ENCODE measurements around the gene SOWAHA.

The SOWAHA gene

DNA sequence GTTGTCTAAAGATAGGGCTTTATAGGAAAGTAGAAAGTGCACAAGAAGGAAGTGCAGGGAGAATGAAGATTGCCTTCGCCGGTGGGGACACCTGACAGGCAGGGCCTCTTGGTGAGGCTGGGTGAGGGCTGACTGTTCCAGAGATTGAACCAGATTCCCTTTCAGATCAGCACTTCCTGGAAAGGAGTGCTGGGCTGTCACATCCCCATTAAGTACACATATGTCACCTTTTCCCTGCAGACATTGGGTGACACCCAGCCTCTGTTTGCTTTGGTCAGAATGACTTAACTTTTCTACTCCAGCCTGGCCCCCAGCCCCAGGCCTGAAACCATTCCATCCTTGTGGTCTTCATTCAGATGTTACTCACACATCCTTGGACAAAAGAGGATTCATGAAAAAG, 24.8 kb downstream of the SOWAHA start:
- no peak overlapping the region for H3K4me3 ChIP-seq (ENCODE audit: low read depth, low read length)
- DNase-seq (ENCODE audit: low read depth), result no peak
- in situ Hi-C loops (cut with HindIII; ENCODE audit: low sequenced_read_pairs), result no loop called here
- TF ChIP-seq, protein P1, sequence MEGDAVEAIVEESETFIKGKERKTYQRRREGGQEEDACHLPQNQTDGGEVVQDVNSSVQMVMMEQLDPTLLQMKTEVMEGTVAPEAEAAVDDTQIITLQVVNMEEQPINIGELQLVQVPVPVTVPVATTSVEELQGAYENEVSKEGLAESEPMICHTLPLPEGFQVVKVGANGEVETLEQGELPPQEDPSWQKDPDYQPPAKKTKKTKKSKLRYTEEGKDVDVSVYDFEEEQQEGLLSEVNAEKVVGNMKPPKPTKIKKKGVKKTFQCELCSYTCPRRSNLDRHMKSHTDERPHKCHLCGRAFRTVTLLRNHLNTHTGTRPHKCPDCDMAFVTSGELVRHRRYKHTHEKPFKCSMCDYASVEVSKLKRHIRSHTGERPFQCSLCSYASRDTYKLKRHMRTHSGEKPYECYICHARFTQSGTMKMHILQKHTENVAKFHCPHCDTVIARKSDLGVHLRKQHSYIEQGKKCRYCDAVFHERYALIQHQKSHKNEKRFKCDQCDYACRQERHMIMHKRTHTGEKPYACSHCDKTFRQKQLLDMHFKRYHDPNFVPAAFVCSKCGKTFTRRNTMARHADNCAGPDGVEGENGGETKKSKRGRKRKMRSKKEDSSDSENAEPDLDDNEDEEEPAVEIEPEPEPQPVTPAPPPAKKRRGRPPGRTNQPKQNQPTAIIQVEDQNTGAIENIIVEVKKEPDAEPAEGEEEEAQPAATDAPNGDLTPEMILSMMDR (IDR thresholded peaks at IDR 0.05; ENCODE audit: low read depth, low read length, missing control alignments), result no peak

DNA sequence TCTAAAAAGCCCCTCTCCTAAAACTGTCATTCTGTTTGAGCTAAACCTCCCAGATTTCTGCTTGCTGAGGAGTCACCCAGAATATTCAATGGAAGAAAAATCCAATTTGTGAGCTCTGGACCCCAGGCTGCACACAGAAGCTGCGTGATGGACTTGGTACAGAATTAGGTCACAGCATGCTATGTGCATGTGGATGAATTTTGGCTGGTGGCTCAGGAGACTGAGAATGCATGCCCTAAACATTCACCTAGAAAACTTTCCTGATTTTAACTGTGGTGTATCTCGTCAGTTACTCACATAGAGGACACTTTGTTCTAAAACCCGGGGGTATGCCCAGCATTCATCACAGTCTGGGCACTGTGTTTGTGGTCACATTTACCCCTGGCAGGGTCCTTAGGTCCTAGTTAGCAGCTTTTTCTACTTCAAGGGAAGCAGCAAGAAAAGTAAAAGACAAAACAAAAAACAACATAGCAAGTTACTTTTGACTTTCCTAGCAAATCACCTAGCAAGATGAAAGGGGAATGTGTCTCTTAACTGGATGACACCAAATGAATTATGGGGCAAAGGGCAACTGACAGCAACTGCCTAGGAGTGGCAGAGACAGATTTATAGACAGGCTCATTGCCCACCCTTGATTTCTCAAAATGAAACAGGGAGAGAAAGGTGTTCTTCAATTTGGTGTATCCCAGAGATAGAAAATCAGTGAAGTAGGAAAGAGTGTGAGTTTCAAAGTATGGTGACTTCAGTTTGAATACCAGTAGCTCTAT, 25.6 kb downstream of the SOWAHA start:
- H3K4me3 ChIP-seq (ENCODE audit: low read depth, low read length), result no peak overlapping the region
- TF ChIP-seq, protein P1 (IDR thresholded peaks at IDR 0.05; ENCODE audit: low read depth, low read length, missing control alignments), result no peak
- no peak for DNase-seq (ENCODE audit: low read depth)
- in situ Hi-C loops (cut with HindIII; ENCODE audit: low sequenced_read_pairs), result no loop called here

DNA sequence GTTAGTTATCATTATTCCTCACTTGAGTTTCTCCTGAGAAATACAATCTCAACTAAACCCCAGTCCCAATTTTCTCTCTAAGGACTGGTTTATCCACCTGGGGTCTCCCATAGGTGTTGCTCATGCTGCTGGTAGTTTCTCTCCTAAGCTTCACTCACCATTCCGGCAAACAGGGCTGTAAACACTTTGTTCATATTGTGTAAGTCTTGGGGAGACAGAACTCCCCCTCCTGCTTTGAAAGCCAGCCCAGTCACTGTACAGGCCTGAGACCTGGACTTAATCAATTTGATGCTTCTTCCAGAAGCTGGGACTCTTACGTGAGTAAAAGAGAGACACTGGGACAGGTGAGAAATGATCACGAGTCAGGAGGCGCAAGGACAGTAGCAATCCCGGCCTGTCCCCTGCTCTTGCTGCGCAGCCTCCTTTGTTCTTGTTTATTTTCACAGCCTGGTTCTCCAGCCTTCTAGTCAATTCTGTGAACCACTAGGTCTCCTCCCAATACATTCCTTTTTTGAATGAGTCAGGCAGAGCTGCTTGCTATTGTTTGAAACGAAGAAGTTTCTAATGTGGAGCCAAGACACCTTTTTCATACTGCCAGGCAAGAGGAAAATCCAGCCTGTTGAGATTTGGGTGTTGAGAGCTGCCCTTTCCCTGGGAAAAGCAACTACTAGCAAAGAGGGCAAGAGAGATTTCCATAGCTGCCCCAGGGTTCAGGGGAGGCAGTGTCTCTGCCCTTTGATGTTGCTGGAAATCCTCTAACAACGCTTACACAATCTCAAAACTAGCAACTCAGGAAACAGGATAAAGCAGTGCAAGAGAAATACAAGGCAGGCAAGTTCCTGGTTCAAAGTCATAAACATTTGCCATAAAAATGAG, 26.6 kb downstream of the SOWAHA start:
- DNase-seq (ENCODE audit: low read depth), result peak; percentile 36
- no peak overlapping the region for H3K4me3 ChIP-seq (ENCODE audit: low read depth, low read length)
- TF ChIP-seq, protein P1 (IDR thresholded peaks at IDR 0.05; ENCODE audit: low read depth, low read length, missing control alignments), result no peak
- in situ Hi-C loops (cut with HindIII; ENCODE audit: low sequenced_read_pairs), result no loop called here

DNA sequence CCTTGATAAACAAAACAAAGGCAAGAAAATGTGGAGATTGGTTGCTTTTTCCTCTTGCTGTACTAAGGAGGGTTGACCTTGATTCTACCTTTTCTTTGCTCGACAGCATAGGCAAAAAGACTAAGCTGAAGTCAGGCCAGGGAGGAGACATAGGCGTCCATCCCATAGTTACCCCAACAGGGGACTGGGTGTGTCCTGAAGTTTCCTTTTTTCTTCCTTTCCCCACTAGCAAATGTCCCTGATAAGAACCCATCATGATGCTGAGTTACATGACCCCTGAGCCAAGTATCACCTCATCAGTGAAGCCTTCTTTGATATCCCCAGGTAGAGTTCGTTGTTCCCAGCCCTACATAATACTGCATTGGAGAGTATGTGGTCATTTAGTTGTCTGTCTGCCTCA, 27.2 kb downstream of the SOWAHA start:
- H3K4me3 ChIP-seq (ENCODE audit: low read depth, low read length), result no peak overlapping the region
- TF ChIP-seq, protein P1 (IDR thresholded peaks at IDR 0.05; ENCODE audit: low read depth, low read length, missing control alignments), result no peak
- in situ Hi-C loops (cut with HindIII; ENCODE audit: low sequenced_read_pairs), result no loop called here

DNA sequence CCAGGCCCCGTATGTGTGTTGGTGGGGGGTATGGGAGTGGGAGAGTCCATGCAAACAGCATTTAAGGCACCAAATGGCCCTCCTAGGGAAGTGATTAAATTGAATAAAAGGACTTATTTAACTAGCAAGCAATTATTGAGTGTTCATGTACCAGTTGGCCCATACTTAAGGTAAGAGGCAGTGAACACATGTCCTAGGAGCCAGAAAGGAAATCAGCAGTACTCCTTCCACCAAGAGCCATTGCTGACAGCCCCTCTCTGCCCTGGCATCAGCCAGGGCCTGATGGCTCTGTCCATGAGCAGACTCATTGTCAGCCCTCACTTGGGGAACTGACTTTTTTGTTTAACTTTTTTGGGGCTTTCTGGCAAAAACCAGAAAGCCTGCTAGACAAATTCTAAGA, 27.8 kb downstream of the SOWAHA start:
- no peak for DNase-seq (ENCODE audit: low read depth)
- TF ChIP-seq, protein P1 (IDR thresholded peaks at IDR 0.05; ENCODE audit: low read depth, low read length, missing control alignments), result no peak
- H3K4me3 ChIP-seq (ENCODE audit: low read depth, low read length), result no peak overlapping the region
- in situ Hi-C loops (cut with HindIII; ENCODE audit: low sequenced_read_pairs), result no loop called here

More for the DNA sequence above, 27.2 kb downstream of the SOWAHA start:
- DNase-seq (ENCODE audit: low read depth), result no peak

DNA sequence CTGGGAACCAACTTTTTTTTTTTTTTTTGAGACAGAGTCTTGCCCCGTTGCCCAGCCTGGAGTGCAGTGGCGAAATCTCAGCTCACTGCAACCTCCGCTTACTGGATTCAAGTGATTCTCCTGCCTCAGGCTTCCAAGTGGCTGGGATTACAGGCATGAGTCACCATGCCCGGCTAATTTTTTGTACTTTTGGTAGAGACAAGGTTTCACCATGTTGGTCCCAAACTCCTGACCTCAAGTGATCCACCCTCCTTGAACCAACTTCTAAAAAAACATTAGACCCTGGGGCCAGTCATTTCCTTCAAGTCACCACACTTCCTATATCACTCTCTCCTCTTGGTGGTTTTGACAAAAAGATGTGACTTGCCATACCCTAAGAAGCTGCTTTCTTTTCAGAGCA, 28.2 kb downstream of the SOWAHA start:
- H3K4me3 ChIP-seq (ENCODE audit: low read depth, low read length), result no peak overlapping the region
- in situ Hi-C loops (cut with HindIII; ENCODE audit: low sequenced_read_pairs), result no loop called here
- TF ChIP-seq, protein P1 (IDR thresholded peaks at IDR 0.05; ENCODE audit: low read depth, low read length, missing control alignments), result no peak
- no peak for DNase-seq (ENCODE audit: low read depth)
